ENCODE measurements around the gene FAM174B.

GRCh38 chr15:92579486-92579885 is 76.1 kb downstream of the FAM174B start:
- TF ChIP-seq CREB1 (IDR thresholded peaks at IDR 0.05; ENCODE audit: low read depth) (no peak), REST (IDR thresholded peaks at IDR 0.05; ENCODE audit: low read depth) (no peak), TAF1 (IDR thresholded peaks at IDR 0.05; ENCODE audit: low read depth) (no peak), MAX (IDR thresholded peaks at IDR 0.05) (no peak), ZBTB7A (IDR thresholded peaks at IDR 0.05; ENCODE audit: low read depth) (no peak)

All from Ishikawa (cell line).